SH-SY5Y (cell line): ENCODE measurements around the gene KRT4.

Experiments
- GATA2 ChIP-seq: IDR thresholded peaks from 2 replicates; pipeline ENCODE4 v1.6.1; 2011; ENCODE audit warnings: mild to moderate bottlenecking, low read depth, low read length
- GATA3 ChIP-seq: IDR thresholded peaks from 2 replicates; pipeline ENCODE4 v1.6.1; 2011; ENCODE audit warnings: low read depth, mild to moderate bottlenecking, low read length, moderate library complexity

KRT4 gene

GRCh38 chr12:52798671-52799504, 15.0 kb downstream of the KRT4 start:
- TF ChIP-seq GATA2 (no peak), GATA3 (no peak)

GRCh38 chr12:52798003-52798670, 15.8 kb downstream of the KRT4 start:
- TF ChIP-seq GATA2 = no peak
- TF ChIP-seq GATA3 = no peak

GRCh38 chr12:52797529-52797894, 16.4 kb downstream of the KRT4 start:
- no peak for TF ChIP-seq GATA3
- no peak for TF ChIP-seq GATA2

DNA sequence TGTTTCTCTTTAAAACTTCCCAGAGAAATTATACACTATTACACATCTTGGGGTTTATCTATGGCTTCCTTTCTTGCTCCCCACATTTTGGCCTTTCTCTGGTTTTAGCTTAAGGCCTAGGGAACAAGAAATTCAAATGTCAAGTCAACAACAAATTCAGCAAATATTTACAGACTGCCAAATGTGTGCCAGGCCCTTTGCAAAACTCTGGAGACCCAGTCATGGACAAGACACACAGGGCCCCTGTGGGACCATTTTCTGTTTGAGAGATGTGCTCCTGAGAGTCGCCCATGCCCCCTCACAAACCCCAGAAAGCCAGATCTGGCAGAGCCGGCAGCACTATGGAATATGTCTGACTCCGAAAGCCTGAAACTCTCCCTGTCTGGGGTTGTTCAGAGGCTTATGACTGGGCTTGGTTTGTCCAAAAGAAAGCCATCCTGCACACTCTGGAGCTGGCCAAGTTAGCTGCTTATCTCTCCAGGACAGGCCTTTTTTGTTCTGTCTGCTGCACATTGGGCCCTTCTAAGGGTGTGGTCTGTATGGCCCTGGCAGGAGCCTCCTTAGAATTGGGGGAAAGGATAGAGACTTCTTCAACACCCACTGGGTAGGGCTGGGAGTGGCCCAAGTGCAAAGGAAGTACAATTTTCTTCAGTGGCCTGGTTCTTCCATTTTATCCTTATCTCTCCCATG, 16.9 kb downstream of the KRT4 start:
- TF ChIP-seq GATA3 (no peak), GATA2 (no peak)

- TF ChIP-seq GATA3 = no peak
- no peak for TF ChIP-seq GATA2
Observed at GRCh38 chr12:52796429-52796794, 17.5 kb downstream of the KRT4 start.

DNA sequence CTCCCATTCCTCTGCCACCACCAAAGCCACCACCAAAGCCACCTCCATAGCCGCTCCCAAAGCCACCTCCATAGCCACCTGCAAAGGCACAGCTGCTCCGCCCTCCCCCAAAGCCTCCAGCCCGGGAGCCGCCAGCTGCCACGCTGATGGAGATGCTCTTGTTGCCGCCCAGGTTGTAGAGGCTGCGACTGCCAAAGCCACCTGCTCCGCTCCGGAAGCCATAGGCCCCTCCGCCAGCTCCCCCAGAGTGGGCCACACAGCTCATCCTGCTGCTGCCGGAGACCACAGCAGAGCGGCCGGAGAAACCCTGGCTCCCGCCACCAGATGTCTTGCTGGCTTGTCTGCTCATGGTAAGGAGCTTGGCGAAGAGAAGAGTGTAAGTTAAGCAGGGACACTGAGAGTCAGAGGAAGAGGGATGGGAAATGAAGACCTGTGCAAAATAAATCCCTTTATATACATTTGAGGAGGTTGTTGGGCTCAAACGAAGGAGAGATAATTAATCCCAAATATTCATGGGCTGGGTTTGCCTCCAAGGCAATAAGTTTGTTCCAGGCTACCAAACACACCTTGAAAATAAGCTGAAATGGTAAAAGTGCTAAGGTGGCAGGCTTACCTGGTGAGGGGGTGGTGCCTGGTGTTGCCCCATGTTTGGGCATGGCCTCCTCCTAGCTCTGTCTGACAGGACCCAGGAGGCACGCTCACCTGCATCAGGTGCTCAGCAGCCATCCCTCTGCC, 18.1 kb downstream of the KRT4 start, which contains the start of gene KRT3:
KRT3 (minus strand) TSS at position 424 of the 735 bp plus-strand sequence; CDS start at position 349, 75 bp downstream.
- TF ChIP-seq GATA2 (no peak), GATA3 (no peak)

GRCh38 chr12:52794479-52795331, 19.2 kb downstream of the KRT4 start:
- TF ChIP-seq GATA3 (no peak), GATA2 (no peak)

GRCh38 chr12:52792185-52793029, 21.5 kb downstream of the KRT4 start:
- TF ChIP-seq GATA2 (no peak), GATA3 (no peak)

GRCh38 chr12:52791271-52792184, 22.4 kb downstream of the KRT4 start:
- TF ChIP-seq GATA2 (no peak), GATA3 (no peak)

- TF ChIP-seq GATA2 = no peak
- no peak for TF ChIP-seq GATA3
Observed at GRCh38 chr12:52790427-52791270, 23.3 kb downstream of the KRT4 start.
